Upper lobe of left lung (tissue), 4 donors: Measurements from ENCODE around the gene DCPS.

Experiments
- EP300 ChIP-seq, 4 donors: sonication (generic); formaldehyde crosslinking; IDR thresholded peaks; one replicate each; pipeline ENCODE4 v1.5.1; 2017; ENCODE audit warnings: antibody characterized with exemption in 4 of 4, control low read depth in 2 of 4
- POLR2AphosphoS5 ChIP-seq, 2 donors: sonication (generic); formaldehyde crosslinking; IDR thresholded peaks; one replicate each; pipeline ENCODE4 v1.5.1; 2017; ENCODE audit warnings: antibody characterized with exemption in 2 of 2
- TF ChIP-seq, protein P1 (sequence below), 6 experiments: fragments of 450-650 bp in 4 of 6; fragments of 200-600 bp in 2 of 6; sonication (generic) in 2 of 6; IDR thresholded peaks; one replicate each; pipeline ENCODE4 v1.5.1; 2016 to 2019; ENCODE audit warnings: antibody characterized with exemption in 6 of 6

DNA sequence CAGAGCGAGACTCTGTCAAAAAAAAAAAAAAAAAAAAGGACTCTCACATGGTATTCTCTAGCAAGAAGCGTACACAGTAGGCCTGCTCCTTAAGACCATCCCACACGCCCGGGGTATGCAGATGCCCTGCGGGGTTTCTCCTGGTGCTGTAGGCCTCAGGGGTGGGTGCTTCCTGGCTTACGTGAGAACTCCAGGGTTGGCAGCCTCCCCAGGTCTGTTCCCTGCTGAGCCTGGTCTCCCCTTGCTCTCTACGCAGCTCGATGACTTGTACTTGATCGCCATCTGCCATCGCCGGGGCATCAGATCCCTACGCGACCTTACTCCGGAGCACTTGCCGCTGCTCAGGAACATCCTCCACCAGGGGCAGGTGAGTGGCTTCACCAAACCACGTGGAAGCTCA lies 39.2 kb downstream of the DCPS start:
- TF ChIP-seq, protein P1, sequence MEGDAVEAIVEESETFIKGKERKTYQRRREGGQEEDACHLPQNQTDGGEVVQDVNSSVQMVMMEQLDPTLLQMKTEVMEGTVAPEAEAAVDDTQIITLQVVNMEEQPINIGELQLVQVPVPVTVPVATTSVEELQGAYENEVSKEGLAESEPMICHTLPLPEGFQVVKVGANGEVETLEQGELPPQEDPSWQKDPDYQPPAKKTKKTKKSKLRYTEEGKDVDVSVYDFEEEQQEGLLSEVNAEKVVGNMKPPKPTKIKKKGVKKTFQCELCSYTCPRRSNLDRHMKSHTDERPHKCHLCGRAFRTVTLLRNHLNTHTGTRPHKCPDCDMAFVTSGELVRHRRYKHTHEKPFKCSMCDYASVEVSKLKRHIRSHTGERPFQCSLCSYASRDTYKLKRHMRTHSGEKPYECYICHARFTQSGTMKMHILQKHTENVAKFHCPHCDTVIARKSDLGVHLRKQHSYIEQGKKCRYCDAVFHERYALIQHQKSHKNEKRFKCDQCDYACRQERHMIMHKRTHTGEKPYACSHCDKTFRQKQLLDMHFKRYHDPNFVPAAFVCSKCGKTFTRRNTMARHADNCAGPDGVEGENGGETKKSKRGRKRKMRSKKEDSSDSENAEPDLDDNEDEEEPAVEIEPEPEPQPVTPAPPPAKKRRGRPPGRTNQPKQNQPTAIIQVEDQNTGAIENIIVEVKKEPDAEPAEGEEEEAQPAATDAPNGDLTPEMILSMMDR (IDR thresholded peaks at IDR 0.05), result no peak
- TF ChIP-seq POLR2AphosphoS5 (IDR thresholded peaks at IDR 0.05), result no peak
- TF ChIP-seq EP300 (IDR thresholded peaks at IDR 0.05), result no peak
